Aorta (tissue), 5 donors: Measurements from ENCODE around the gene PDIA6. TPM values are rescaled to one million over a fixed set of nuclear protein-coding genes. Genes with fewer than 3 reads are reported as not detected.

Experiments used
- ATAC-seq: fragments of 200-7000 bp; cut with Tn5 transposase; one replicate; pipeline ENCODE4 v1.9.1; 2022; ENCODE audit warnings: moderate library complexity; ENCODE audit not compliant: low FRiP score
- DNase-seq, 2 donors: peaks; one replicate each; pipeline ENCODE4 v3.0.0-alpha.2; 2020
- H3K27ac ChIP-seq, 2 donors: one replicate each; pipeline ENCODE4 v1.5.1; 2013; ENCODE audit warnings: low read length in 2 of 2, mild to moderate bottlenecking in 2 of 2, moderate library complexity in 2 of 2, control low read depth in 1 of 2, inconsistent platforms in 1 of 2, low read depth in 1 of 2
- H3K27me3 ChIP-seq, 2 donors: one replicate each; pipeline ENCODE4 v1.6.1; 2013; ENCODE audit warnings: control low read depth in 1 of 2, low read length in 1 of 2, mild to moderate bottlenecking in 1 of 2, moderate library complexity in 1 of 2; ENCODE audit not compliant: insufficient read depth in 2 of 2, control insufficient read depth in 1 of 2
- H3K36me3 ChIP-seq, 2 donors: one replicate each; pipeline ENCODE4 v1.6.1; 2013; ENCODE audit warnings: control low read depth in 1 of 2, low read length in 1 of 2, mild to moderate bottlenecking in 1 of 2; ENCODE audit not compliant: insufficient read depth in 2 of 2, control insufficient read depth in 1 of 2
- H3K4me1 ChIP-seq, 2 donors: one replicate each; pipeline ENCODE4 v1.6.1; 2013; ENCODE audit warnings: low read length in 2 of 2, control low read depth in 1 of 2, mild to moderate bottlenecking in 1 of 2, moderate library complexity in 1 of 2; ENCODE audit not compliant: insufficient read depth in 2 of 2, control insufficient read depth in 1 of 2
- H3K4me3 ChIP-seq, 2 donors: one replicate each; pipeline ENCODE4 v1.5.1; 2013; ENCODE audit warnings: low read length in 2 of 2, control low read depth in 1 of 2, mild to moderate bottlenecking in 1 of 2
- H3K9me3 ChIP-seq: one replicate; pipeline ENCODE4 v1.6.1; 2013; ENCODE audit warnings: mild to moderate bottlenecking, low read length; ENCODE audit not compliant: control insufficient read depth
- WGBS, 2 donors: extraction: QIAGEN DNeasy Blood & Tissue Kit; methylation state at CpG; one replicate each; pipeline ENCODE4 v1.1.7; 2013; 5-methylcytosine and 5-hydroxymethylcytosine counted together
- intact Hi-C, 2 donors: fragments of 100-400 bp; cut with DNase I; formaldehyde crosslinking; loops; one replicate each; pipeline versions ENCODE4 v1.14.2 to v1.15.0; 2022
- polyA plus RNA-seq, 2 donors: library from polyadenylated mRNA; stranded (reverse); fragments of 200-250 nt; gene quantifications; one replicate each; pipeline ENCODE4 v1.2.3, GENCODE V29; 2013
- total RNA-seq, 2 donors: library from RNA; stranded (reverse); fragmentation: NEBNext Ultra II Directional; extraction: Animal tissue kit (Norgen Biotek cat#: 25700); gene quantifications; one replicate each; pipeline ENCODE4 v1.2.1, GENCODE V29; 2021
- donor health status: healthy with polysubstance abuse.
- donor health status: Bipolar disorder and iron deficiency.
- donor health status: DM: no; HTN: no; CAD: no.
- donor health status: DM: no; HTN: no; CAD: no.
- donor health status: DM: yes; HTN: yes; CAD: no.

The PDIA6 gene
- total and polyA plus RNA-seq, 4 donors: 89.4 to 128 (median 105) TPM

DNA sequence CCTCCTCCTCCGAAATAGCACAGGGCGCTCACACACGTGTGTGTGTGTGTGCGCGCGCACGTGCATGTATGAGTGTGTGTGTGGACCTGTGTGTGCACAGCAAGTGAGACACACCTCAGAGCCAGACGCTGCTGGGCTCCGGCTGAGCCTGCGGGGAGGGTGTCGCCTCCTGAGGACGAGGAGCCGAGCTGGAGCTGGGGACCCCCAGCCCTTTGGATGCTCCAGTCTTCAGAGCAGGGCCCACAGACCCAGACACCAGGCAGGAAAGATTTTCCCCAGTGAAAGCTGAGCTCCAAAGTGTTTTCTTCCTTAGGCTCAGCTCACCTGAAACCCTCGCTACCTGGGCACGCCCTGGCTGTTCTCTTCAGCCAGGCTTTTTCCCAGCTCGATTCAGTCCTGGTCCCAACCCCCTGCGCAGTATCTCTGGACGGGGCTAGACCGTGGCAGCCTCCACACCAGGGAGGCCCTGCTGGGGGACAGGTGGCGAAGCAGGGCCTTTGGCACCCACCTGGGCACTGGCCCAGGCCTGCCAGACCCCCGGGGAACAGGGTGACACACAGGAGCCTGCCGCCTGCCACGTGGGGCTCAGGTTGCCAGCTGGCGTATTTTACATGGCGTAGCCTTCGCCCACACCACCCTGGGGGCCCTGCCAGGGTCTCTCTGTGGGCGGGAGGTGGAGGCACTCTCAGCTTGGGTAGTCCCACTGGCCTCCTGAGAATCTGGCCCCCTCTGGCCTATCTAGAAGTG is 36.2 kb downstream of the PDIA6 start:
- 72 to 75% methylated on average over 25 to 27 of the region's 27 CpGs for WGBS, 2 donors

DNA sequence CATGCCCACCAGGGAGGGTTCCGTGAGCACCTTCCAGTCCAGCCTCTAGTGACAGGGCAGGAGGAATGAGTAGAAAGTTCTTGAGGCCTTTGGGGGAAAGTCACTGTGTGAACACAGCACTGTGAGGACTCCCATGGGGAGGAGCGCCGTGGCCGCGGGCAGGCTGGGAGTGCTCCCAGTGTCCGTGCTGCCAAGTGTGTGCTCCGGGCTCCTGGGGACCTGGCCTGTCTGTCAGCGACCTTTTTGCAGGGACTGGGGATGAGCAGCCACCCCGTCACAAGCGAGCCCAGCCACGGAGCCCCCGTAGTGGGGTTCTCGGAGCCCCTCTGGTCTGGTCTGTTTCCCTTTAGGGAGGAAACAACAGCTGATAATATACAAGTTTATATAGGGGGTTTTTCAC is 36.8 kb downstream of the PDIA6 start:
- Histone ChIP-seq H3K4me1 (no peaks in the 10 kb centered on the region), H3K4me3 (no peak overlapping the region), H3K27me3 (no peaks in the 10 kb centered on the region), H3K9me3 (no peaks in the 10 kb centered on the region), H3K27ac (no peak overlapping the region), H3K36me3 (peaks cover 0 to 2% of the 10 kb centered on the region in 2 donors)
- DNase-seq (peak in 1 of 2 donors; percentile 60), ATAC-seq (no peak)
- intact Hi-C loops: no loop called here
- WGBS, 2 donors: 77 to 83% methylated on average over 13 of the region's 13 CpGs

More for the DNA sequence above, 36.2 kb downstream of the PDIA6 start:
- ATAC-seq: no peak
- peak in 1 of 2 donors; percentile 60 for DNase-seq
- Histone ChIP-seq H3K9me3 (no peaks in the 10 kb centered on the region), H3K4me3 (no peak overlapping the region), H3K27me3 (no peaks in the 10 kb centered on the region), H3K36me3 (peaks cover 0 to 4% of the 10 kb centered on the region in 2 donors), H3K27ac (no peak overlapping the region), H3K4me1 (no peaks in the 10 kb centered on the region)
- intact Hi-C loops: no loop called here

DNA sequence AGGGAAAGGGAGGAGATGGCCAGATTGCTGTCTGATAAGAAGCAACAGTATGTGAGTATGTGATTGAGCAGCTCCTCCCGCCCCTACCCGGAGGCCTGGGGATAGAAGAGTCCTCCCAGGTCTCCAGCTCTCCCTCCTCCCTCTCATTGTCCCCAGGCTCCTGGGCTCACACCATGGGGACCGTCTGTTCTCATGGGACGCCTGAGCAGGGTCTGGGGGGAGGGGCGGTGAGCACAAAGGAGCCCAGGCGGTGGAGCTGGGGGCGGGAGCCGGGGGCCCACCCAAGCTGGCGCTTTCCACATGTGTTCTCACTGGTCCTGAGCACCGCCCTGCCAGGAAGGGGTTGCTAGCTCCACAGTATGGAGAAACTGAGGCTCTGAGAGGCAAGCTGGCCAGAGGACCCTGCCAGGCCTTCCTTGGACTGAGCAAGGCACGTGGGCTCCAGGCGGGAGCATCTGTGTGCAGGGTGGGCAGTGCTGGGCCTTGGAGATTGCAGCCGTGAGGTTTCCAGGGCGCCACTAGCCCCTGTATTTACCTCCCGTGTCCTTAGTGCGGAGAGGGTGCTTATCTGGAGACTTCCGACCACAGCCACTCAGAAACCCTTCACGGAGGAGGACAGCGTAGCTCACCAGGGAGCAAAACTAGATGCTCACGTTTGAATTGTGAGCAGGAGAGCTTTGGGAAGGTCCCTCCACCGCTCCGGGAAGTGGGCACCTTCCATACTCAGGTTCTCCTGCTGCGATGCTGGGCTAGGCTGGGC is 37.4 kb downstream of the PDIA6 start:
- no peak overlapping the region for H3K4me3 ChIP-seq
- peak in 1 of 2 donors; percentile 57 for DNase-seq
- no peak overlapping the region for H3K27ac ChIP-seq
- no peaks in the 10 kb centered on the region for H3K4me1 ChIP-seq
- no peak for ATAC-seq
- no peaks in the 10 kb centered on the region for H3K27me3 ChIP-seq
- peaks cover 0 to 2% of the 10 kb centered on the region in 2 donors for H3K36me3 ChIP-seq
- 74% methylated on average over 22 to 23 of the region's 23 CpGs for WGBS, 2 donors
- H3K9me3 ChIP-seq: no peaks in the 10 kb centered on the region
- intact Hi-C loops: no loop called here

DNA sequence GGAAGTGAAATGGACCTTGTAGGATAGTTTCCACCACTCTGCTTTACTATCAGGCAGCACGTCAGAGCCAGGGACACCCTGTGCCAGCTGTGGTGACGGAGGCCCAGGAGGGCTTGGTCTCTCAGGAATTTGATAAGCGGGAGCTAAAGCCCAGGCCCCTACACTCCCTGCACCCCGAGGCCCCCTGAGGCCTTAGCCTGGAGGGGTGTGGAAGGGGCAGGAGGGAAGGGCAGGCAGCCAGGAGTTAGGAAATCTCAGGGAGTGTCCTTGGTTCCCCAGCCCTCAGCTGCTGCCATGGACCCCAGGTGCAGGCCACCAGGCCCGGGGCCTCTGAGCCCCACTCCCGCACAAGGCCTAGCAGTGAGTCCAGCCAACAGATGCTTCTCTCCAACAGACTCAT is 38.2 kb downstream of the PDIA6 start:
- Histone ChIP-seq H3K9me3 (no peaks in the 10 kb centered on the region), H3K27ac (no peak overlapping the region), H3K4me1 (no peaks in the 10 kb centered on the region), H3K4me3 (no peak overlapping the region), H3K27me3 (no peaks in the 10 kb centered on the region), H3K36me3 (peaks cover 0 to 2% of the 10 kb centered on the region in 2 donors)
- ATAC-seq (peak; percentile 2), DNase-seq (peak in 1 of 2 donors; percentile 57)
- whole genome bisulfite sequencing, 2 donors: 40 to 48% methylated on average over 6 of the region's 6 CpGs
- intact Hi-C loops: no loop called here

DNA sequence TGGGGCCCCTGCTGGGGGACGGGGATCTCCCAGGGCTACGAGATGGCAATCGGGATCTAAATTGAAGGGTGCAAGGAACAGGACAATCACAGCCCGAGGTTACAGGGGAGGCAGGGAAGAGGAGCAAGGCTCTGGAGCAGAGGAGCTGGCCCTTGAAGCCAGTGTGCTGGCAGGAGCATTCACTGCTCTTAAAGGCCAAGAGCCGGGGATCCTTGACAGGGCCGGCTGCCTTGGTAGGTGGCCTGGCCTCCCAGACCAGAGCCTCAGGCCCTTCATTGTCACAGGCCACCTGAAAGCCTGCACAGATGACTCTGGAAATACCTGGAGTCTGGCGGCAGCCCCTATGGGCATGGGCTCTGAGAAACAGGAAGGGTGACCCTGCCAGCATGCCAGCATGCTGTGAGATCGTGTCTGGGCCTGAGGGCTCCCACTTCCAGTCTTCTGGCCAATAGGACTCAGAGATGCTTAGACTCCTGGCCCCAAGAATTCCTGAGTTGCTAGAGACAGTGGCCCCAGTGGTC is 38.7 kb downstream of the PDIA6 start:
- intact Hi-C loops: no loop called here
- H3K27ac ChIP-seq: no peak overlapping the region
- DNase-seq (peak in 1 of 2 donors; percentile 47), ATAC-seq (no peak)
- 60 to 67% methylated on average over 8 of the region's 8 CpGs for WGBS, 2 donors
- H3K9me3 ChIP-seq: no peaks in the 10 kb centered on the region
- H3K4me1 ChIP-seq: no peaks in the 10 kb centered on the region
- peaks cover 0 to 2% of the 10 kb centered on the region in 2 donors for H3K36me3 ChIP-seq
- H3K27me3 ChIP-seq: no peaks in the 10 kb centered on the region
- H3K4me3 ChIP-seq: no peak overlapping the region

DNA sequence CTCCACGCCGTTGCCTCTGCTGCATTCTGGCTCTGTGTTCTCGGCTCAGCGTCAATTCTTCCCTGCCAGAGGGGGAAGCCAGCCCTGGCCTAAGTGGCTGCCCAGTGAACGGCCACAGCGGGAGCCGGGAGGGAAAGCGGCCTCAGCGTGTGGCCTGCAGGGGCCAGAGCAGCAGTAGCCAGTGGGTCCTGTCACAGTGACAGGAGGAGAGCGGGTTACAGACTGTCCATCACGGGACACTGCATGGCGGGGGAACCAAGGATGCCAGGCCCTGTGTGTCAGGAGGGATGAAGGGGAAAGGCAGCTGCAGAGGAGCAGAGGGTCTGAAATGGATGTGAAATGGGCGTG is 39.7 kb downstream of the PDIA6 start:
- 83 to 86% methylated on average over 12 to 13 of the region's 13 CpGs for WGBS, 2 donors
- intact Hi-C loops: no loop called here
- no peak overlapping the region for H3K27ac ChIP-seq
- DNase-seq (peak in 1 of 2 donors; percentile 53), ATAC-seq (no peak)
- no peaks in the 10 kb centered on the region for H3K36me3 ChIP-seq
- H3K4me3 ChIP-seq: no peak overlapping the region
- H3K4me1 ChIP-seq: no peaks in the 10 kb centered on the region
- no peaks in the 10 kb centered on the region for H3K27me3 ChIP-seq
- no peaks in the 10 kb centered on the region for H3K9me3 ChIP-seq

DNA sequence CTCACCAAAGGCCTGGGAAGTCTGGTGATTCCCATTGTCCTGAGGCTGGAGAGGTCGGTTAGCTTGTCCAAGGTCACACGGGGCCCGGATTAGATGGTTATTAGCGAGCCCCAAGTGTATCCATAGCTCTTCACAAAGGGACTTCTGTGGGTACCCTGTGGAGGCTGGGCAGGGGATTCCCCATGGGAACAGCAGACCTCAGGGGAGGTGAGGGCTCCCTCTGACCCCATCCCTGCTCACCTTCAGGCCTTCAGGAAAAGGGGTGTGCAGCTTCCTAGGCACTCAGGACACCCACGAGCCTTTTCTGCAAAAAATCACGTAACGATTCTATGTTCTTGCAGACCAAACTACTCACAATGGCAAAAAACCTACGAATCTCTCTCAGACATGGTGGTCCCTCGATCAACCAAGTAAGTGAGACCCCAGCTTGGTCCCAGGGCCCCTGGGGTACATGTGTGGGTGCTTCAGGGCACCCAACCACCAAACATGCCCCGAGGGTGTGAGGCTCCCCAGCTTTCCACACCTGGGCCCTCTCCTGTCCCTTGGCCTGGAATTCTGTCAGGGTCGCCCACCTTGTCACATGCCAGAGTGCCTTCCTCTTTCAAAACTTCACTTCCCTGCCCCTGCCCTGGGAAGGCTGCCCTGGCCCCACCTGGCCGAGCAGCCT is 40.3 kb downstream of the PDIA6 start:
- no peaks in the 10 kb centered on the region for H3K36me3 ChIP-seq
- H3K4me1 ChIP-seq: no peaks in the 10 kb centered on the region
- H3K9me3 ChIP-seq: no peaks in the 10 kb centered on the region
- H3K4me3 ChIP-seq: no peak overlapping the region
- H3K27me3 ChIP-seq: no peaks in the 10 kb centered on the region
- intact Hi-C loops: no loop called here
- peak in 1 of 2 donors; percentile 63 for DNase-seq
- ATAC-seq: no peak
- no peak overlapping the region for H3K27ac ChIP-seq
- WGBS, 2 donors: 92 to 93% methylated on average over 12 of the region's 12 CpGs

DNA sequence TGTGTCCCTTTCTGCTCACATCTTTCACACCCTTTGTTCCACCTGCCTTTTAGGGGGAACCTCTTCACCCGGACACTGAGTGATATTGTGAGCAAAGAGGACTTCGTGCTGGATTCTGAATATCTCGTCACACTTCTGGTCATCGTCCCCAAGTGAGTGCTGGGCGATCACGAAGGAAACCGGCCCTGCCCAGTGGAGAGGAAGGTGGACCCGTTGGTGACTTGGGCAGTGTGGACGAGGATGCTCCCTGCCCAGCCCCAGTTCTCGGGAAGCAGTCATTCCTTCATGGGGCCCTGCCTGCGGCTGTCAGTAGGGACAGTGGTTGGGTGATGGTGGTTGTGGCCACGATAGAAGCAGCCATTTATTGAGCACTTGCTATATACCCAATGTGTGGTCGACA is 40.8 kb downstream of the PDIA6 start:
- no peak overlapping the region for H3K27ac ChIP-seq
- DNase-seq (peak in 1 of 2 donors; percentile 62), ATAC-seq (no peak)
- intact Hi-C loops: no loop called here
- H3K9me3 ChIP-seq: no peaks in the 10 kb centered on the region
- H3K4me3 ChIP-seq: no peak overlapping the region
- H3K27me3 ChIP-seq: no peaks in the 10 kb centered on the region
- no peaks in the 10 kb centered on the region for H3K36me3 ChIP-seq
- 87 to 89% methylated on average over 13 of the region's 13 CpGs for WGBS, 2 donors
- no peaks in the 10 kb centered on the region for H3K4me1 ChIP-seq
